ENCODE measurements around the gene PANK3. TPM values are rescaled to one million over a fixed set of nuclear protein-coding genes. Genes with fewer than 3 reads are reported as not detected.
"Not testable (repeated sequence)": the region's sequence is repeated elsewhere in the genome, so short reads cannot be mapped to it uniquely, and the experiment has no call there.

The PANK3 gene
- total RNA-seq, 1 experiment from 2014 or later = 111 TPM

DNA sequence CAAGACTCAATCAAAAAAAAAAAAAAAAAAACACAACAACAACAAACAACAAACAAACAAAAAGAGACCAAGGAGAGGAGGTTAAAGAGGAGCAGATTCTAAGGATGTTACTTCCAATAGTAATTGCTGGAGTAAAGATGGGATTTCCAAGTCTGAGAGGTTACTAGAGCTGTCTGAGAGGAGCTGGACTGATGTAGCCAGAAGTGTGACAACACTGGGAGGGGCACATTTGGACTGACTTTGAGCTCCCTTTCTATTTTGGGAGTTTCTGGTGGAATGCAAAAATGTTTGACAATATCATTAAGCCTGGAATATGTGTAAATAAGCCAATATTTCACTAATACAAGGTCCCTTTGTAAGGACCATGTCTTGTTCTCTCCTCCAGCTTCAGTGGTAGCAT is 25.3 kb upstream of the PANK3 start:
- Histone ChIP-seq H3K27me3 (0 out of 2 replicates have a peak, but pooled peaks cover 5% of the 10 kb centered on the region), H3K4me3 (no peak overlapping the region), H3K36me3 (no peaks in the 10 kb centered on the region), H3K4me1 (peaks cover 15% of the 10 kb centered on the region; the same call in 1 of the 2 replicates), H3K9me3 (replicated peaks) (no peaks in the 10 kb centered on the region), H3K27ac (no peak overlapping the region)
- no peak for DNase-seq

DNA sequence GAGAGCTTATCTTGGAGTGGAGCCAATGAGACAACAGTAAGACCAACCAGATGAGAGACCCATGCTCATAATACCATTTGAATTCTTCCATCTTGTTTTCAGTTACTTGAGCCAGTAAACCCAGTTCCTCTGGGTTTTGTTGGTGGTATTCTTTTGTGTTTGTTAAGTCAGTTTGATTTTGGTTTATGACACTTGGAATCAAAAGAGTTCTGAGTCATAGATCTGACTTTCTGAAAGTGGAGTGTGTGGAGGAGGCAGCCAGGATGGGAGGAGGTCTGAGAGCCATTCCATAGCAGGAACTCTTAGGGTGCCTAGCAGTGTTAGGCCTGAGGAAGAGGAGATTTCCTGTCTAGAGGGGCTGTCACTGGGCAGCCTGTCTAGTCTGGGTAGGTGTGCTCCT is 24.6 kb upstream of the PANK3 start:
- DNase-seq = no peak
- H3K27me3 ChIP-seq = 0 out of 2 replicates have a peak, but pooled peaks cover 4% of the 10 kb centered on the region
- H3K27ac ChIP-seq = no peak overlapping the region
- peaks cover 15% of the 10 kb centered on the region; the same call in 1 of the 2 replicates for H3K4me1 ChIP-seq
- no peaks in the 10 kb centered on the region for H3K9me3 ChIP-seq (replicated peaks)
- no peak overlapping the region for H3K4me3 ChIP-seq
- H3K36me3 ChIP-seq = no peaks in the 10 kb centered on the region

DNA sequence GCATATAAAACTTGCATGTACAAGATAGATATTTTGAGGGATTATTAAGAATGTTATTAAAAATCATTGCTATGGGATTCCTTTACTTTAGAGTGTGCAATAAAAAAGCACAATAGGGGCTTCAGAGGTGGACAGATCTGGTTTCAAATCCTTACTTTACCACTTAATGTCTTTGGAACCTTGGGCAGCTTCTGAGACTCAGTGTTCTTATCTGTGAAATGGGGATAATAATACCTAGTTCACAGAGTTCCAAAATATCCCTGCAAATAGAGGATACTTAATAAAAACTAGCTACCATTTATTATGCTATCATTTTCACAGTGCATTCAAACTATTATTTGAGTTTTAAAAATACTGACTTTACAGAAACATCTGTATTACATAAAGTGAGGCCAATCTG is 23.3 kb upstream of the PANK3 start:
- Histone ChIP-seq H3K27ac (no peak overlapping the region), H3K36me3 (no peaks in the 10 kb centered on the region), H3K4me3 (no peak overlapping the region), H3K27me3 (no peaks in the 10 kb centered on the region), H3K9me3 (replicated peaks) (no peaks in the 10 kb centered on the region), H3K4me1 (peaks cover 15% of the 10 kb centered on the region; the same call in 1 of the 2 replicates)
- no peak for DNase-seq

DNA sequence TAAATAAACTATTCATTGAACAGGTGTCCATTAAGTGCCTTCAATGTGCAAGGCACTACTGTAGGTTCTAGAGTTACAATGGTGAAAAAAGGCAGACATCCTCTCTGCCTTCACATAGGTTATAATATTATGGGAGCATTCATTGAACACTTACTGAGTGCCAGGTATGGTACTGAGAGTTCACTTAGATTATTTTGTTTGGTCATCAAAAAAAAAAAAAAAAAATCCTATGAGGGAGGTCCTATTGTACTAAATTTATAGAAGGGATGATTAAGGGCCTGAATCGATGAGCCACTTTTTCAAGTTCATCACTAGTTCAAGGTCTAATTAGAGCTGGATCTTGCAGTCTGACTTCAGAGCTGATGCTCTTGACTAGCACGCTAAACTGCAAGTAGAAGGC is 22.8 kb upstream of the PANK3 start:
- no peaks in the 10 kb centered on the region for H3K27me3 ChIP-seq
- no peaks in the 10 kb centered on the region for H3K9me3 ChIP-seq (replicated peaks)

DNA sequence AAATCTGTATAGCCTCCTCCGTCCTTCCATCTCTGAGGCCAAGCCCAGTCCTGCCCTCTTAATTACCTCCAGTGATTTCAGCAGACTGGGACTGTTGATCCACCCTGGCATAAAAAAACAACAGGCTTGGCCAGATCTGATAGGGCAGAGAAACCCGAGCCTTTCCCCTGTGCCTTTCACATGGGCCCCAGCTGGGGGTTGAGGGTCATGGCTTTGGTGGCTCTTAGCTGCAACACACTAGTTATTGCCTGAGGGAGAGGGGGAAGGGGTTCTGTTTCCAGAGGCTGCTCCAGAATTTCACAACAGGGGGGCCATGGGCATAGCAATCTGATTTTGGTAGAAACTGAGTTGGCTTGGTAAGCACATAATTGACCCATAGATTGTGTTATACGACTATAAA is 21.2 kb upstream of the PANK3 start:
- no peaks in the 10 kb centered on the region for H3K27me3 ChIP-seq
- H3K27ac ChIP-seq = no peak overlapping the region
- H3K36me3 ChIP-seq = no peaks in the 10 kb centered on the region
- peak; percentile 62 to 80 for DNase-seq
- H3K4me1 ChIP-seq = peaks cover 15% of the 10 kb centered on the region; the same call in 1 of the 2 replicates
- no peak overlapping the region for H3K4me3 ChIP-seq
- no peaks in the 10 kb centered on the region for H3K9me3 ChIP-seq (replicated peaks)

More for the DNA sequence above, 22.8 kb upstream of the PANK3 start:
- Histone ChIP-seq H3K4me1 (peaks cover 15% of the 10 kb centered on the region; the same call in 1 of the 2 replicates), H3K4me3 (no peak overlapping the region), H3K36me3 (no peaks in the 10 kb centered on the region), H3K27ac (no peak overlapping the region)
- DNase-seq = no peak

DNA sequence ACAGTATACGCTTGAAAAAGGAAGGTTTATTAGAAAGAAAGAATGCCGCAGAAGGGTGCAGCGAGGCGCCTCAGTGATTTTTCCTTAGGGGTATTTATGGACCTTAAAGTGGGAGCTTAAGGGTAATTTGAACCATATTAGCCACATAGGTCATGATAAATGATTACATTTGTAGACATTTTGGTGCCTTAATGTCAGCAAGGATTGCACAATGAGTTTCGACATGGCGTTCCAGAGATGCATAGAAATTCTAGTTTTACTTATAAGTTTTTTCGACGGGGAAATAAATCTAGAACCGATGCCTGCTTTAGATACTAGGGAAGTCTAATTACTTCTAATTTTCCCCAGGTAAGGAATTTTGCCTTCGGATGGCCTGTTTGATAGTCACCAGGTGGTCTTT is 20.7 kb upstream of the PANK3 start:
- H3K4me1 ChIP-seq = peaks cover 15% of the 10 kb centered on the region; the same call in 1 of the 2 replicates
- H3K4me3 ChIP-seq = no peak overlapping the region
- H3K9me3 ChIP-seq (replicated peaks) = no peaks in the 10 kb centered on the region
- H3K27ac ChIP-seq = no peak overlapping the region
- H3K36me3 ChIP-seq = no peaks in the 10 kb centered on the region
- H3K27me3 ChIP-seq = no peaks in the 10 kb centered on the region
- DNase-seq = no peak

DNA sequence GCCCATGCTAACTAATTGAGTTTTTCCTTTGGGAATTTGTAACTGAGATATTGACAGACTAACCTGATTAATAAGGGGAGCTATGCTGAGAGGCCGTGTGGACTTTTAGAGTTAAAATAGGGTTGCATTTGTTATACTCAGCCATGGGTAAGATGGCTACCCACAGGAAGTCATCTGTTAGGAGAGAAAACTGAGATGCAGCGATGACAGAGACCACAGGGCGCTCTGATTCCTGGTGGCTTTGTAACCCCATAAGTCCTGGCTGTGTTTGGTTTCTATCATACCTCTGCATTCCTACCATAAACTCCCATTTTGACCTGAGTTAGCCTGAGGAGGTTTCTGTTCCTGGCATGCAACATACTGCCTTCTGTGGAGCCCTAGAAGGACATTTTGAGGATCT is 19.5 kb upstream of the PANK3 start:
- no peaks in the 10 kb centered on the region for H3K9me3 ChIP-seq (replicated peaks)
- DNase-seq = no peak
- no peak overlapping the region for H3K4me3 ChIP-seq
- H3K36me3 ChIP-seq = no peaks in the 10 kb centered on the region
- peaks cover 15% of the 10 kb centered on the region; the same call in 1 of the 2 replicates for H3K4me1 ChIP-seq
- H3K27me3 ChIP-seq = no peaks in the 10 kb centered on the region
- H3K27ac ChIP-seq = no peak overlapping the region

DNA sequence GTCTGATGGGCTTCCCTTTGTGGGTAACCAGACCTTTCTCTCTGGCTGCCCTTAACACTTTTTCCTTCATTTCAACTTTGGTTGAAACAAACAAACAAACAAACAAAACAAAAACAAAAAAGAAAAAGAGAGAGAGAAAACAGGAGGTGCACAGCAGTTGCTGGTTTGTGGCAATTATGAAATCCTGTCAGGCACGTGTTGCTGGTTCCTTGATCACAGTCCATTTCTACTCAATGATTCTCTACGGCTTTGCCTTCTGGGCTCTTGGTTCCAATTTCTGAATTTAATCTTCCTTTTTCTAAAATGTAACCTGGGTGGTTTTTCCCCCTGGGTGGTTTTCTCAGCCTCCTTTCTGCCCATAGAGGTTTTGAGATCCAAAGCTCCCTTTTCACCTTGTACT is 17.8 kb upstream of the PANK3 start:
- peaks cover 15% of the 10 kb centered on the region; the same call in 1 of the 2 replicates for H3K4me1 ChIP-seq
- H3K9me3 ChIP-seq (replicated peaks) = no peaks in the 10 kb centered on the region
- no peak overlapping the region for H3K4me3 ChIP-seq
- no peaks in the 10 kb centered on the region for H3K36me3 ChIP-seq
- H3K27me3 ChIP-seq = no peaks in the 10 kb centered on the region
- no peak for DNase-seq
- H3K27ac ChIP-seq = no peak overlapping the region

DNA sequence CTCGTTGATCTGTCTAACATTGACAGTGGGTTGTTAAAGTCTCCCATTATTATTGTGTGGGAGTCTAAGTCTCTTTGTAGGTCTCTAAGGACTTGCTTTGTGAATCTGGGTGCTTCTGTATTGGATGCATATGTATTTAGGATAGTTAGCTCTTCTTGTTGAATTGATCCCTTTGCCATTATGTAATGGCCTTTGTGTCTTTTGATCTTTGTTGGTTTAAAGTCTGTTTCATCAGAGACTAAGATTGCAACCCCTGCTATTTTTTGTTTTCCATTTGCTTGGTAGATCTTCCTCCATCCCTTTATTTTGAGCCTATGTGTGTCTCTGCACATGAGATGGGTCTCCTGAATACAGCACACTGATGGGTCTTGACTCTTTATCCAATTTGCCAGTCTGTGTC is 17.0 kb upstream of the PANK3 start:
- peaks cover 12% of the 10 kb centered on the region; the same call in 1 of the 2 replicates for H3K4me1 ChIP-seq
- not testable (repeated sequence) for H3K27me3 ChIP-seq; H3K27ac ChIP-seq; DNase-seq; H3K4me3 ChIP-seq; H3K9me3 ChIP-seq (replicated peaks); H3K36me3 ChIP-seq

DNA sequence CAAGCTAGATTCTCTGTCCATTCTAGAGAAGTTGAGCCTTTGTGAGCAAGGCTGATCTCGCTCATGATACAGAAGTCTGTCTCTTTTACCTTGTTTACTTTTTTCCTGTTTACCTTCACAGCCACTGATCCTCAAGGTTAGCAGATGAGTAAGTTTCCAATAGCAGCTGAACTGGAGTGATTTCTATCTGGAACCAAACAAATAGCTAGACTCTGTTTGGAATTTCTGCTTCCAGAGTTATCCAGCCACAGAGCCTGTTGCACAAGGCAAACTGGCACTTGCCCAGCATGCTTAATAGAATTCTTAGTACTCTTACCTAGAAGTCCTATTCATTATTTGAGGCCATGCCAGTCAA is 12.8 kb upstream of the PANK3 start:
- Histone ChIP-seq H3K27me3 (no peaks in the 10 kb centered on the region), H3K4me3 (no peak overlapping the region), H3K4me1 (no peaks in the 10 kb centered on the region), H3K36me3 (no peaks in the 10 kb centered on the region), H3K9me3 (replicated peaks) (no peaks in the 10 kb centered on the region), H3K27ac (no peak overlapping the region)
- DNase-seq = no peak

DNA sequence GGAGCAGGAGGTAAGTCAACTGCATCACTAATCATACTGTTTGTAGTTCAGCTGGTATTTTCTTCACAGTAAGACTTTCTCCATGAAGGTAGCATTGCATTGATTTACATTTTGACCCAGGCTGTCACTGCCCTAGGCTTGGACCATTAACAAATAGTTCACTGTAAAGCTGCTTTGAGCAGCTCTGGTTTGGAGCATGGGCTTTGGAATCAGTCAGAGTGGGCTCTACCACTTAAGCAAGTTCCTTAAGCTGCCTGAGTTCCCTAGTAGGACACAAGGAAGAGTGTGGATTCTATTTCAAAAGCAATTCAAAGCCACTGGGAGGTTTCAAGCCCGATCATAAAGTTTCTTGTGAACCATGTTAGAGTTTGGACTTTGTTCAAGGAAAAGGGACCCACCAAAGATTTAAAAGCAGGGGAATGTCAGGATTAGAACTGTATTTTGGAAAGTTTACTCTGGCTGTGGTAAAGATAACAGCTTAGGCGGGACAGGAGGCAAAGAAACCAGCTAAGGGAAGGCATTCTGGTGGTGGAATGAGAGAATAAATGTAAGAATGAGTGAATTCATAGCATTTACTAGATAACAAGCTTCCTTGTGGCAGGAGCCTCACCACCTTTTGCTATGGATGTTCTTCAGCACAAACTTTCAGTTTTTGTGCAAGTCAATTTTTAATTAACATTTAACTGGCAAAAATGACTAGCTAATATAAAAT is 12.3 kb upstream of the PANK3 start:
- H3K36me3 ChIP-seq = no peaks in the 10 kb centered on the region
- H3K27ac ChIP-seq = no peak overlapping the region
- no peaks in the 10 kb centered on the region for H3K27me3 ChIP-seq
- H3K4me1 ChIP-seq = no peaks in the 10 kb centered on the region
- H3K4me3 ChIP-seq = no peak overlapping the region
- no peaks in the 10 kb centered on the region for H3K9me3 ChIP-seq (replicated peaks)
- no peak for DNase-seq

DNA sequence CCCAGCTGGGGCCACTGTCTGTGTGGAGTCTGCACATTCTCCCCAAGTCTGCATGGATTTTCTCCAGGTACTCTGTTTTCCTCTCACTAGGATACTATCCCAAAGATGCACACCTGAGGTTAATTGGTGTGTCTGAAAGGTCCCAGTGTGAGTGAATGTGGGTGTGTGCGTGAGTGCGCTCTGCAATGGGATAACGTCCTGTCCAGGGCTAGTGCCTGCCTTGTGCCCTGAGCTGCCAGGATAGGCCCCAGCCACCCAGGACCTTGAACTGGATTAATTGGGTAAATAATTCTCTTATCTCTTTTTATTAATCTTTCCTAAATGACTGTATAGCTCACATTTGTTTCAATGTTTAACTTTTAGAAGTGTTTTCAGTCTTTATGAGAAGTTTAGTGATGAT is 11.5 kb upstream of the PANK3 start:
- Histone ChIP-seq H3K4me1 (no peaks in the 10 kb centered on the region), H3K36me3 (no peaks in the 10 kb centered on the region), H3K27me3 (no peaks in the 10 kb centered on the region), H3K27ac (no peak overlapping the region), H3K9me3 (replicated peaks) (no peaks in the 10 kb centered on the region), H3K4me3 (no peak overlapping the region)
- no peak for DNase-seq

DNA sequence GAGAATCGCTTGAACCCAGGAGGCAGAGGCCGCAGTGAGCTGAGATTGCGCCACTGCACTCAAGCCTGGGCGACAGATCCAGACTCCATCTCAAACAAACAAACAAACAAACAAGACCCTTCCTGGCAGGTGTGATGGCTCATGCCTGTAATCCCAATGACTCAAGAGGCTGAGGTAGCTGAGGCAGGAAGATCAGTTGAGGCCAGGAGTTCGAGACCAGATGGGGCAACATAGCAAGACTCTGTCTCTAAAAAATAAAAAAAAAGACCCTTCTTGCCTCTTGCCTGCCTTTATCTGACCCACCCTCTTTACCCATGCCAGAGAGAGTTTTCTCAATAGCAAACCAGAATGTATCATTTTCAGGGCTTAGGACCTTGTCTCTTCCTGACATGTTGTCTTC is 8.8 kb upstream of the PANK3 start:
- no peak overlapping the region for H3K4me3 ChIP-seq
- no peaks in the 10 kb centered on the region for H3K4me1 ChIP-seq
- H3K27ac ChIP-seq = no peak overlapping the region
- H3K27me3 ChIP-seq = no peaks in the 10 kb centered on the region
- no peaks in the 10 kb centered on the region for H3K9me3 ChIP-seq (replicated peaks)
- DNase-seq = no peak
- H3K36me3 ChIP-seq = no peaks in the 10 kb centered on the region

DNA sequence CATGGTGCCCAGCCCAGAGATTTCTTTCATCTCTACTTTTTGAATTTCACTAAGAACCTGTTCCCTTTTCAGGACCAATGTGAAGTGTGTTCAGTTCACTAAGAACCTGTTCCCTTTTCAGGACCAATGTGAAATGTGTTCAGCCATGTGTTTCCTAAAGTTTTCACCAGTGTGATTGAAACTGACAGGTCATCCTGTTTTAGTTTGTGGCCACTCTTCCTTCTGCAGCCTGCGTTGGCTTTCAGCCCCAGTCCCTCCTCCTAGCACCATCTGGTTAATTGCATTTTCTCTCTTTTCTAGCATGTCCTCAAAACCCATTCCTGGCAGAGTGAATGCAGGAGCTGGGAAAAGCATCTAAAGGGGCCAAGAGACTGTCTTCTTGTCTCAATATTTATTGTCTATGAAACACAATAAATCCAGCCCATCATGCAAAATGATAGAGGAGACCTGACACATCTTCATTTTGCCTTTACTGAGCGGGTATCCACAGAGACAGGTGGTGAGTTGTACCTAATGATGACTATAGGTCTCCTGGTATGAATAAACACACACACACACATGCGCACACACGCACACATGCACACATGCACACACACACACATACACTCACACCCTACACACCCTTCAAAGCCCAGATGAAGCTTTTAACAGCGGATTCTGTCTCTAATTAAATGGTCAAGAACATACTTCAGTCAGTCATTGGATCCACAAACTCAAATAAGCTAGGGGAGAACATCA is 6.1 kb upstream of the PANK3 start:
- Histone ChIP-seq H3K9me3 (replicated peaks) (no peaks in the 10 kb centered on the region), H3K27ac (no peak overlapping the region), H3K4me1 (no peaks in the 10 kb centered on the region), H3K36me3 (no peaks in the 10 kb centered on the region), H3K4me3 (no peak overlapping the region), H3K27me3 (no peaks in the 10 kb centered on the region)
- DNase-seq = no peak

DNA sequence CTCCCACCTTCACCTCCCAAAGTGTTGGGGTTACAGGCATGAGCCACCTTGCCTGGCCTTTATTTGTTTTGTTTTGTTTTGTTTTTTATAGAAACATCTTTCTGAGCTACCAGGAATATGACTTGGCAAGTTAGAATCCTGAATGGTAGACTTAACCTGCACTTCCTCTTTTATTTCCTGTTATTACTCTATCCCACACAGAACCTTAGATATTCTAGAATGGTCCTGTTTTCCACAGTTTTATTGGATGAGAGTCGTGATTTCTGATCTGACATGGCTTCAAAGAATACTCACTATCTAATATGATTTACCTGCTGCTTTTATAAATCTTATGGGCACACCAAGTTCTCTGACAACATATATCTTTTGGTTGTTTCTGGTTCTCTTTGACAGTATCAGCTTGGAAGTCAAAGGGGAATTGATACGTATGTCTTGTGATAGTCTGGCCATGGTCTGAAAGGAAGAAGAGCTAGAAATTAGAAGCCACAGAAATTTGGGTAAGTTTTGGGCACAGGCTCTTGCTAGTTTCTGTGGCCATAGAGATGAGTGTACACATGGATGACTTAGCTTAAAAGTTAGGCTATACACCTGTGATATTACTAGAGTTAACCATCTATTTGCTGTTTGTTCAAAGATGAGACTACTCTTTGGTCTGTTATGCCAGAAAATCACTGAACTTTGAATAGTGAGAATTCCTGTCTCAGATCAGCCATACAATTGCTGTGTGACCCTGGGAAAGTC is 4.7 kb upstream of the PANK3 start:
- Histone ChIP-seq H3K27ac (no peak overlapping the region), H3K4me3 (no peak overlapping the region), H3K27me3 (no peaks in the 10 kb centered on the region), H3K4me1 (no peaks in the 10 kb centered on the region), H3K9me3 (replicated peaks) (no peaks in the 10 kb centered on the region), H3K36me3 (no peaks in the 10 kb centered on the region)
- no peak for DNase-seq

All from SJCRH30 (cell line).